ENCODE data around the gene DOCK4. TPM values are rescaled to one million over a fixed set of nuclear protein-coding genes. Genes with fewer than 3 reads are reported as not detected.

DOCK4 gene
- total and polyA plus RNA-seq, 10 of the 15 experiments (the other 5 are each of a cell fraction or from before 2014, with no cell fraction given) = 0.03 to 0.73 (median 0.38) TPM

GRCh38 chr7:111892588-111892987 is 313.6 kb downstream of the DOCK4 start:
- intact Hi-C loops (cut with micrococcal nuclease; ENCODE audit: unreplicated experiment) = no loop called here

More at GRCh38 chr7:111892588-111892987, 313.6 kb downstream of the DOCK4 start:
- TF ChIP-seq PAX8 (IDR thresholded peaks at IDR 0.05) = no peak
- no peak for TF ChIP-seq TBL1XR1 (IDR thresholded peaks at IDR 0.05; ENCODE audit: low read depth, low read length)
- no peak for TF ChIP-seq CHD1 (IDR thresholded peaks at IDR 0.05; ENCODE audit: low read depth, low read length)
- TF ChIP-seq RFX5 (IDR thresholded peaks at IDR 0.05; ENCODE audit: low read depth, low read length) = no peak
- TF ChIP-seq NR2F1 (conservative IDR thresholded peaks at IDR 0.05) = no peak
- no peak for TF ChIP-seq CBX5 (IDR thresholded peaks at IDR 0.05; ENCODE audit: low read depth)
- no peak for TF ChIP-seq ATF2 (IDR thresholded peaks at IDR 0.05; ENCODE audit: low read length)
- no peak for TF ChIP-seq POLR2AphosphoS5 (IDR thresholded peaks at IDR 0.05; ENCODE audit: low read length)
- TF ChIP-seq NBN (IDR thresholded peaks at IDR 0.05) = no peak
- TF ChIP-seq MEF2A (IDR thresholded peaks at IDR 0.05; ENCODE audit: insufficient read depth, low read depth, low read length) = no peak
- no peak for TF ChIP-seq SIX5 (IDR thresholded peaks at IDR 0.05; ENCODE audit: low read depth, low read length, severe bottlenecking)
- no peaks in the 10 kb centered on the region for H3K4me1 ChIP-seq (ENCODE audit: control insufficient read depth, insufficient read depth, low read length)
- BruUV-seq (replicated peaks) = no TSS peak
- ChIA-PET CTCF (interaction anchor here (1.2 to 1.5 kb wide), 2 partner anchors 9 to 130 kb away, joined by 3 to 4 read pairs; no protein-coding TSS in a partner anchor), RAD21 (ENCODE audit: unreplicated experiment) (no interaction called here), POLR2A (no interaction called here), SMC1A (ENCODE audit: uncharacterized antibody, unreplicated experiment) (interaction anchor here (0.7 kb wide), 1 partner anchor 8 kb away, joined by 3 read pairs; no protein-coding TSS in a partner anchor)
- FAIRE-seq (no peak), DNase-seq (ENCODE audit: low read depth, low spot score) (no peak), ATAC-seq (no peak)
- in situ Hi-C loops (cut with MboI) = no loop called here
- H3K9ac ChIP-seq (ENCODE audit: control insufficient read depth, insufficient read depth, low read length) = no peak overlapping the region
- no peaks in the 10 kb centered on the region for H4K20me1 ChIP-seq (ENCODE audit: control insufficient read depth, insufficient read depth)
- H3K27me3 ChIP-seq (replicated peaks in 1 of 2; ENCODE audit: control insufficient read depth in 2 of 2, insufficient read depth in 2 of 2, low read length in 1 of 2) = no peaks in the 10 kb centered on the region
- H3K27ac ChIP-seq (ENCODE audit: control insufficient read depth, insufficient read depth) = no peak overlapping the region
- no peak overlapping the region for H2AFZ ChIP-seq (ENCODE audit: control insufficient read depth, low read depth, low read length)
- H3K79me2 ChIP-seq (ENCODE audit: control insufficient read depth, insufficient read depth, low read length) = no peaks in the 10 kb centered on the region
- H3K4me2 ChIP-seq (ENCODE audit: control insufficient read depth, insufficient read depth) = no peak overlapping the region
- 56% methylated on average over 3 of the region's 3 CpGs for WGBS (ENCODE audit: insufficient coverage, insufficient replicate concordance, low lambda C conversion rate, missing lambda C conversion rate)
- no peaks in the 10 kb centered on the region for H3K9me3 ChIP-seq (replicated peaks; ENCODE audit: control insufficient read depth, insufficient read depth, low read length)
- H3K4me3 ChIP-seq = no peak overlapping the region
- no peaks in the 10 kb centered on the region for H3K36me3 ChIP-seq (ENCODE audit: control insufficient read depth in 2 of 2, insufficient read depth in 2 of 2, low read length in 1 of 2)
